HL-60 (cell line): ENCODE measurements around the gene MAP1B.

Experiments
- DNase-seq, 2 experiments: peaks; one replicate each; pipeline ENCODE4 v3.0.0-alpha.2; 2010 to 2020; ENCODE audit warnings: low read depth in 1 of 2, low spot score in 1 of 2
- H3K27ac ChIP-seq: fragments of 250-450 bp; sonication (Bioruptor Pico); replicated peaks from 2 replicates; pipeline ENCODE4 v1.5.1; 2020; ENCODE audit warnings: mild to moderate bottlenecking, moderate library complexity
- H3K27me3 ChIP-seq: fragments of 250-450 bp; sonication (Bioruptor Pico); 2 replicates; pipeline ENCODE4 v1.5.1; 2021; ENCODE audit warnings: mild to moderate bottlenecking, moderate library complexity; ENCODE audit not compliant: insufficient read depth, poor library complexity, severe bottlenecking
- H3K4me3 ChIP-seq: replicated peaks from 2 replicates; pipeline ENCODE4 v1.5.1; 2011; ENCODE audit warnings: mild to moderate bottlenecking, control low read depth, low read length; ENCODE audit not compliant: insufficient read depth
- GABPA ChIP-seq: IDR thresholded peaks from 2 replicates; pipeline ENCODE4 v1.6.1; 2012; ENCODE audit warnings: low read depth
- POLR2AphosphoS5 ChIP-seq: IDR thresholded peaks from 2 replicates; pipeline ENCODE4 v1.6.1; 2012; ENCODE audit warnings: low read depth
- SPI1 ChIP-seq: IDR thresholded peaks from 2 replicates; pipeline ENCODE4 v1.6.1; 2012; ENCODE audit warnings: low read depth, mild to moderate bottlenecking, borderline replicate concordance
- TF ChIP-seq, protein P1 (sequence below): IDR thresholded peaks from 2 replicates; pipeline ENCODE4 v1.6.1; 2012; ENCODE audit warnings: low read depth; ENCODE audit not compliant: insufficient replicate concordance
- TF ChIP-seq, protein P2 (sequence below): IDR thresholded peaks from one replicate; pipeline ENCODE4 v1.5.1; 2011; ENCODE audit warnings: low read length, control low read depth, inconsistent platforms; ENCODE audit not compliant: insufficient read depth

The MAP1B gene

DNA sequence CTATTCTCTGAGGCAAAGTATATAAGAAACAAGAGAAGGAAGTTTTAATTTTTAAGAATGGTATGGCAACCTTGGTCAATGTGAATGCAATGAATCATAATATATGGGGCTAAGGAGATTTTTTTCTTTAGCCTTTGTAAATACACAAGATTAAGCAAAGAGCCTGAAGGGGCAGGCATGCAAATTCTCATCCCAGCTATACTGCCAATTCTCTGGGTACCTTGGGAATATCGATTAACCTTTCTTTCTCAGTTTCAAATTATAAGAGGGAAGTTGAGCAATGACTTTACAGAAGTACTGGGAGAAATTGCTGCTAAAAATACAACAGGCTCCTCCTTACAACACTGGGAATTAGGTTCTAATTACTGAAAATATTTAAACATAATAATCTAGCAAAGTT is 115.2 kb downstream of the MAP1B start:
- H3K27me3 ChIP-seq: no peaks in the 10 kb centered on the region
- no peak for DNase-seq
- no peak overlapping the region for H3K4me3 ChIP-seq
- no peak overlapping the region for H3K27ac ChIP-seq
- TF ChIP-seq POLR2AphosphoS5 (no peak), SPI1 (no peak), GABPA (no peak)
- TF ChIP-seq, protein P1, sequence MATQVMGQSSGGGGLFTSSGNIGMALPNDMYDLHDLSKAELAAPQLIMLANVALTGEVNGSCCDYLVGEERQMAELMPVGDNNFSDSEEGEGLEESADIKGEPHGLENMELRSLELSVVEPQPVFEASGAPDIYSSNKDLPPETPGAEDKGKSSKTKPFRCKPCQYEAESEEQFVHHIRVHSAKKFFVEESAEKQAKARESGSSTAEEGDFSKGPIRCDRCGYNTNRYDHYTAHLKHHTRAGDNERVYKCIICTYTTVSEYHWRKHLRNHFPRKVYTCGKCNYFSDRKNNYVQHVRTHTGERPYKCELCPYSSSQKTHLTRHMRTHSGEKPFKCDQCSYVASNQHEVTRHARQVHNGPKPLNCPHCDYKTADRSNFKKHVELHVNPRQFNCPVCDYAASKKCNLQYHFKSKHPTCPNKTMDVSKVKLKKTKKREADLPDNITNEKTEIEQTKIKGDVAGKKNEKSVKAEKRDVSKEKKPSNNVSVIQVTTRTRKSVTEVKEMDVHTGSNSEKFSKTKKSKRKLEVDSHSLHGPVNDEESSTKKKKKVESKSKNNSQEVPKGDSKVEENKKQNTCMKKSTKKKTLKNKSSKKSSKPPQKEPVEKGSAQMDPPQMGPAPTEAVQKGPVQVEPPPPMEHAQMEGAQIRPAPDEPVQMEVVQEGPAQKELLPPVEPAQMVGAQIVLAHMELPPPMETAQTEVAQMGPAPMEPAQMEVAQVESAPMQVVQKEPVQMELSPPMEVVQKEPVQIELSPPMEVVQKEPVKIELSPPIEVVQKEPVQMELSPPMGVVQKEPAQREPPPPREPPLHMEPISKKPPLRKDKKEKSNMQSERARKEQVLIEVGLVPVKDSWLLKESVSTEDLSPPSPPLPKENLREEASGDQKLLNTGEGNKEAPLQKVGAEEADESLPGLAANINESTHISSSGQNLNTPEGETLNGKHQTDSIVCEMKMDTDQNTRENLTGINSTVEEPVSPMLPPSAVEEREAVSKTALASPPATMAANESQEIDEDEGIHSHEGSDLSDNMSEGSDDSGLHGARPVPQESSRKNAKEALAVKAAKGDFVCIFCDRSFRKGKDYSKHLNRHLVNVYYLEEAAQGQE: no peak

DNA sequence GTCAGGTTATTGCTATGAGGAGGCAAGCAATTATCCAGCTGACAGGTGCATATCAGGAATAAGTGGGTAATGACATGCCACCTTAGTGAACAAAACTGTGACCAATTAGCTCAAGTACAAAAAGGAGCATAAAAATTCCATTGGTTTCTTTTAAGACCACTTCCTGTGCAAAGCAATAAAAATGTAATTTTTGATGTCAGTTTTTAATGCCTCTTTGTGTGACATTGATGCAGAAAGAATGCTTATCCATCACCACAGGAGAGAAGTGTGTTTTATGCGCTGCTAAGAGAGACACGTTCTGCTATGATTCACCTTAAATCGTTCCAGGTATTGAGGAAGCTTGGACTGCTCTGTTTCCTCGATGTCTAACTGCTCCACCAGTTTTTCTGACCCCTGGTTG is 116.1 kb downstream of the MAP1B start:
- Histone ChIP-seq H3K4me3 (no peak overlapping the region), H3K27me3 (no peaks in the 10 kb centered on the region), H3K27ac (no peak overlapping the region)
- TF ChIP-seq, protein P1: no peak
- TF ChIP-seq GABPA: no peak
- TF ChIP-seq, protein P2, sequence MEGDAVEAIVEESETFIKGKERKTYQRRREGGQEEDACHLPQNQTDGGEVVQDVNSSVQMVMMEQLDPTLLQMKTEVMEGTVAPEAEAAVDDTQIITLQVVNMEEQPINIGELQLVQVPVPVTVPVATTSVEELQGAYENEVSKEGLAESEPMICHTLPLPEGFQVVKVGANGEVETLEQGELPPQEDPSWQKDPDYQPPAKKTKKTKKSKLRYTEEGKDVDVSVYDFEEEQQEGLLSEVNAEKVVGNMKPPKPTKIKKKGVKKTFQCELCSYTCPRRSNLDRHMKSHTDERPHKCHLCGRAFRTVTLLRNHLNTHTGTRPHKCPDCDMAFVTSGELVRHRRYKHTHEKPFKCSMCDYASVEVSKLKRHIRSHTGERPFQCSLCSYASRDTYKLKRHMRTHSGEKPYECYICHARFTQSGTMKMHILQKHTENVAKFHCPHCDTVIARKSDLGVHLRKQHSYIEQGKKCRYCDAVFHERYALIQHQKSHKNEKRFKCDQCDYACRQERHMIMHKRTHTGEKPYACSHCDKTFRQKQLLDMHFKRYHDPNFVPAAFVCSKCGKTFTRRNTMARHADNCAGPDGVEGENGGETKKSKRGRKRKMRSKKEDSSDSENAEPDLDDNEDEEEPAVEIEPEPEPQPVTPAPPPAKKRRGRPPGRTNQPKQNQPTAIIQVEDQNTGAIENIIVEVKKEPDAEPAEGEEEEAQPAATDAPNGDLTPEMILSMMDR: no peak
- TF ChIP-seq SPI1: no peak
- TF ChIP-seq POLR2AphosphoS5: no peak
- no peak for DNase-seq

DNA sequence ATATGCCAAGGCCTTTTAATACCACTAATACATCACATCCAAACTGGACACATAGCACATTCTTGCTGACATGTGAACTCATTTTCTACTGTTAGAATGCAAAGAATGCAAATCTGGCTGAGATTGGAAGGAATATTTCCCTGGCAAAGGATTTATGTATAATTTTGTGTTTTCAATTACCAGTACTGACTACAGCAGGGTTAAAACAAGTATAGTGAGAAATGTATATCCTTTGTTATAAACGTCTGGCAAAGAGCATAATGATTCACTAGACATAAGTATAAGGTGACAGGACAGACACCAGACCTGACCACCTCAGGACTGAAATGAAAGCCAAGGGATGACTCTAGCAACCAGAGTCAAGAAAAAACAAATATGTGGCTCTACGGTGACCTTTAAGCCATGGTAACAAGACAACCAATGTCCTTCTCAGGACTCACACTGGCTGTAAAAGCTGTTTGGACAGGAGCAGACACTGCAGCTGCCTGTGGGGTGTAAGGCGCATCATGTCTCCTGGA is 117.7 kb downstream of the MAP1B start:
- TF ChIP-seq, protein P1: no peak
- TF ChIP-seq POLR2AphosphoS5 (no peak), GABPA (no peak), SPI1 (no peak)
- TF ChIP-seq, protein P2: no peak
- DNase-seq: no peak
- Histone ChIP-seq H3K4me3 (no peak overlapping the region), H3K27ac (no peak overlapping the region), H3K27me3 (no peaks in the 10 kb centered on the region)

DNA sequence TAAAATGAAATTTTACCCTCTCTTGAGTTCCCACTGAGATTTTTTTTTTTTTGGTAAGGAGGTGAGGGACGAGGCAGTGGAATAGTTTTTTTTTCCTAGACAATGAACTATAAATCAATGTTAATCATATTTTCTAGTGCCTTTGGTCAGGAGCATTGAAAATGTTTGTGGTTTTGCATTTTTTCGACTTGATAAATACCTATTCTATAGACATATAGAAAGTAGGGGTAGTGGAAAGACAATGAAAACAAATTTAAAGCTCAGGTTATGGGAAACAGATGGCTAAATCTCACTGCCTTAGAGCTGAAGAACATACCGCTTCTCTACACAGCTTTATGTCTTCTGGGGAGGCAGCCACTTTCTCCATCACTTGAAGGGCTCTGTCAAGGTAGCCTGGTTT is 118.5 kb downstream of the MAP1B start:
- no peak overlapping the region for H3K4me3 ChIP-seq
- H3K27ac ChIP-seq: no peak overlapping the region
- no peak for DNase-seq
- no peaks in the 10 kb centered on the region for H3K27me3 ChIP-seq
- TF ChIP-seq, protein P1: no peak
- TF ChIP-seq GABPA (no peak), SPI1 (no peak)
